Stimulated activated CD4-positive, alpha-beta T cell treated with anti-CD3 and anti-CD28 coated beads, Interleukin-2, amount 100 ng/mL, for 48 hours (primary cell): Measurements from ENCODE around the gene MYO18B.

Experiments used
- DNase-seq, 2 donors: peaks; one replicate each; pipeline ENCODE4 v3.0.0-alpha.2; 2020

Gene MYO18B

DNA sequence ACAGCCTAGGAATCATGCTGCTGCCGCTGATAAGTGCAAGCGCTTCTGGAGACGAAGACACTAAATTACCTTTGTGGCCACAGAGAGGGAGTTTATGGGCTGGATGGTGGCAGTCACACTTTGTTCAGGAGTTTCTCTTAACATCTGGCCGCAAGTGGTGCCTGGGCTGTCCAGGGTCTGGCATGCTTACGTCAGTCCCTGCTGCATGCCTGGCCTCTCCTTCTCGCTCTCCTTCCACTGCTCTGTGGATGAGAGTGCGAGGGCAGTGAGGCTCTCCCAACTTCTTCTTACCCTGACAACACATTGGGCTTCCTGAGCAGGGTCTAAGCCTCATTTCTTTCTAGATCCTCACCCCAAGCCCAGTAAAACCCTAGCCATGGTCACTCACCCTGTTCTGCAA, 266.6 kb downstream of the MYO18B start:
- no peak for DNase-seq

DNA sequence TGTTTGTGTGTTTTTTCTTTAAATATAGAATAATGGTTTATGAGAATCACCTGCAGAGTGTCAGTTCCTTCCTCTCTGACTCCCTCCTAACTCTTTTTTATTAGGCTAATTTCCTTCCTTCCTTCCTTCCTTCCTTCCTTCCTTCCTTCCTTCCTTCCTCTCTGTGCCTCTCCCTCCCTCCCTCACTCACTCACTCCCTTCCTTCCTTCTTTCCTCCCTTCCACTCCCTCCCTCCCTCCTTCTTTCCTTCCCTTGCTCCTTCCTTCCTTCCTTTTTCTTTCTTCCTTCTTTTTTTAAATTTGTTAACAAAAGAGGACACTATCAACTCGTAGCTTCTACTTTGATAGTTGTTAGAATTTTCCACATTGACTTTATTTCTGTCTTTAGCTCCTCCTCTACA, 274.9 kb downstream of the MYO18B start:
- DNase-seq: no peak

DNA sequence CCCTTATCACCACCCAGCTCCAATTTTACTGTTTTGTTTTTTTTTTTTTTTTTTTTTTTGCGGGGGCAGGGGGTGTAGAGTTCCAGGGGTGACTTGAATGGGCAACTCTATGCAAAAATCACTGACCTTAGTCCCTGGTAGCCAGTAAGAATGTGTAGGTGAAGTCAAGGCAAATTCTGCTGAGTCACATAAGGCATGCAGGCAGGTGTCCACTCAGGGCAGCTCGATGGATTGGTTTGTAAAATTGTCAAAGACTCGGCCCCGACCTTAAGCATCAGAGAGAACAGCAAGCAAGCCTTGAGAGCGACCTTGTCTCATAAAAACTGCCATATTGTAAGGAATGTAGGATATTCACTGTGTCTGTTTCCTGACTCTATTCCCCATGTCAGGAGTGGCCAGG, 275.9 kb downstream of the MYO18B start:
- DNase-seq: no peak

DNA sequence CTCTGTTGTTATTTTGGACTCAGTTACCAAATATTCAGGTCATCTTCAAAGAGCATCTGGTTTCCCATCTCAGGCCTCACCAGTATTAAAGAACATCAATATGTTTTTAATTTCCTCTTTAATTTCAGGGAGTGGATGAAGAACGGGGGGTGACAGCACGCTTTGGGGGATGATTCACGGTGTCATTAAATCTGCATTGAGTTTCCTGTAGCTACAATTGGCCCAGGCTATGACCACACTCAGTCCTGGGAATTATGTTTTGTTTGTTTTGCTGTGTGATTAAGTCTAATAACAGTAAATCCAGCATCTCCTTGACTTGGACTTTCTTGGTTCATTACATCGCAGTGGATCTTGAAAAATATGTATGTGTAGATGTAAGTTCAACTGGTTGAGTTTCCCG, 277.6 kb downstream of the MYO18B start:
- no peak for DNase-seq

DNA sequence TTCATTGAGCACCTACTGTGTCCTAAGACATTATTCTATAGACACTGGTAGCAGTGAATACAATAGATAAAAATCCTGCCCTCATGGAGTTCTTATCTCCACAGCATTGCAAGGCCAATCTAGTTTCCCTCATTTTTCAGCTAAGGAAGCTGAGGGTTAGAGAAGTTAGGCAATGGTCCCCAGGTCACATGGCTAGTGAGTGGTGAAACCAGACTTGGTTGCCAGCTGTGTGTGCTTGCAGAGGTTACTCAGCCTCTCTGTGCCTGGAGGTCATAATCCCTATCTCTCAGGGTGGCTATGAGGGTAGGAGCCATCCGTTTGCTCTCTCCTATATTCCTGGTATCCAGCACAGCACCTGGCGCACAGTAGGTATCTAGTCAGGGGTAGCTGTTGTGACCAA, 279.5 kb downstream of the MYO18B start:
- DNase-seq: no peak

DNA sequence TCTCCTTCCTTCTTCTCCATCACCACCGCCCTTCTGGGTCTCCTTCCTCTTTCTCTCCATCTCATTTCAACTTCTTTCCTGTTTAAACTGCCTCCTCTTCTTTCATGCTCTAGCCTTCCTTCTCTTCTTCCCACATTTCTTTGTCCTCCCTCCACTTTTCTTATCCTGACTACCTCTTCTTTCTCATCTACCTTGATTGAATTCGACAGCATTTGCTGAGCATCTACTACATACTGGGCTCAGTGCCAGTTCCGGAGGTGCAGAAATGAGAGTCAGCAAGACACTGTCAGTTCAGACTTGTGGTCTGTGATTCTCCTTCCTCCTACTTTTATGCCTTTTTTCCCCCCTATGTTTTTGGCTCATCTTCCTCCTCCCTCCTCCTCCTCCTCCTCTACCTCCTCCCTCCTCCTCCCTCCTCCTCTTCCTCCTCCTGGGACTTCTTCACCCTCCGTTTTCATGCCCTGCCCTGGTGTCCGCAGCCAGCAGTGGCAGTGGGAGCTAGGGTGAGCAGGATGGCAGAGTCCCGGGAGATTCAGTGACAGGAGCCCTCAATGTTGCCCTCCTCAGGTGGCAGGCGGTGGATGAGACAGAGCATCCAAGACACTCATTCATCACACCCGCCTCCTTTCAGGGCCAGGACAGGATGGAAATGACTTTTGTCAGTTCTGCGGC, 281.3 kb downstream of the MYO18B start:
- DNase-seq: no peak

DNA sequence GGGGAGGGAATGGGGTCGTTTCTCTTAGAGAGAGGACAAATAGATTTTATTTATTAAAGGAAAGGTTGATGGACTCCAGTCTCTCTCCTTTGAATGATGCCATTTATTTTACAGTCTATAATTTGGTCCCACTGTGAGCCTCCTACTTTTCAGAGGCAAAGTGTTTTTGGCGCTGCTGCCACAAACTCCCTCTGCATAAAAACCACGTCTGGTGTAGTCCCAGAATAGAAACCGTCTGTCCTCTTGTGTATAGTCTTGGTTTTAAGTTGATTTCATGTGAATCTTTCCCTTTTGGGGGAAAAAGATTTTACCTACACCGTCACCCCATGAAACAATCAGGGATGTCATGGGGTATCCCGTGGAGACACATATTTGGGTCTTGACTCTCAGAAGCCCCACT, 283.6 kb downstream of the MYO18B start:
- DNase-seq: no peak

DNA sequence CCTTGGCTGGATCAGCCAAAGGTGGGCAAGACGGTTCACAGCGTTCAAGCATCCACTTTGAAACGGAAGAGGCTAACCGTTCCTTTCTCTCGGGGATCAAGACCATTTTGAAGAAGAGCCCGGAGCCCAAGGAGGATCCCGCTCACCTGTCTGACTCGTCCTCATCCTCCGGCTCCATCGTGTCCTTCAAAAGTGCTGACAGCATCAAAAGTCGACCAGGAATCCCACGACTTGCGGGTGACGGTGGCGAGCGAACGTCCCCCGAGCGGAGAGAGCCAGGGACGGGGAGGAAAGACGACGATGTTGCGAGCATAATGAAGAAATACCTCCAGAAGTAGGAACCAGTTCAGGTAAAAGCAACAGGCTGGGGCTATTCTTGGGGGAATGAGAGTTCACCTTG, 285.4 kb downstream of the MYO18B start:
- no peak for DNase-seq

DNA sequence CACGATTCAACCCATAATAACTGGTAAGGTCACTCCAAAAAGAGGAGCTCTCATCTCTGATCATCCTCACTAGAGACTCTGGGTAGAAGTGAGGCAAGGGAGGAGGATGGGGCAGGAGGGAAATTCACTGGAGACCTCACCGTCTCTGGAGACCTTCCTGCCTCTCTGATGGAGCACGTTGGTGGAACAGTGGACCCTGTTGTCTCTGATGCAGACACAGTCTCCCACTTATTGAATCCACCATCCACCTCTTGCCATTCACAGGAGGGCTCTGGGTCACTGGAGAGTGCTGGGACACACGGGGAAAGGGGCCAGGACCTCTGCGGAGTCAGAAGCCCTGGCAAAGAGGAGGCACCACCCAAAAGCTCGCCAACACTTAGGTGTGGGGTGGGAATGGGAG, 289.7 kb downstream of the MYO18B start:
- no peak for DNase-seq

DNA sequence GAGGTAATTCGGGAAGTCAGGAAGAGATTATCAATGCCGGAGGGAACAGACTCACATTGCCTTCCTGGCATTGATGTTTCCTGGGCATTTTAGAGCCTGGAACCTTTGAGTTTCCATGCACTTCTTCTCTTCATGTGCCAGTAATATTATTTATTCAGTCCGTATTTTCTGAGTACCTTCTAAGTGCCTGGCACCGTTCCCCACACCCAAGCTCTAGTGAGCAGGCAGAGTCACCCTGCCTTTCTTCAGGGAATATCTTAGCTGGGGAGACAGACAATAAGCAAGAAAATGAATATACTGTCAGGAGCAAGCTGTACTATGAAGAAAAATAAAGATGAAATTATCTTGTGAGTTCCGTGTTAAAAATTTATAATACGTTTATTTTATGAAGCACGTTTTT, 291.1 kb downstream of the MYO18B start:
- no peak for DNase-seq

DNA sequence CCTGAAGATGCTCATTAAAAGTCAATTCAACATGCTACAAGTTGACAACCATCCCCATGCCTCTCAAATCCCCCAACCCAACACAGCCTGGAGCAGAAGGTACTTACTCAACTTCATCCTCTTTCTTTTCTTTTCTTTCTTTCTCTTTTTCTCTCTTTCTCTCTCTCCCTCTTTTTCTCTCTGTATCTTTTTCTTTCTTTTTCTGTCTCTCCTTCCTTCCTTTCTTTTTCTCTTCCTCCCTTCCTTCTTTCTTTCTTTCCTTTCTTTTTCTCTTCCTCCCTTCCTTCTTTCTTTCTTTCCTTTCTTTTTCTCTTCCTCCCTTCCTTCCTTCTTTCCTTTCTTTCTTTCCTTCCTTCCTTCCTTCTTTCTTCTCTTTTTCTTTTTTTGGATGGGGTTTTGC, 291.6 kb downstream of the MYO18B start:
- no peak for DNase-seq

DNA sequence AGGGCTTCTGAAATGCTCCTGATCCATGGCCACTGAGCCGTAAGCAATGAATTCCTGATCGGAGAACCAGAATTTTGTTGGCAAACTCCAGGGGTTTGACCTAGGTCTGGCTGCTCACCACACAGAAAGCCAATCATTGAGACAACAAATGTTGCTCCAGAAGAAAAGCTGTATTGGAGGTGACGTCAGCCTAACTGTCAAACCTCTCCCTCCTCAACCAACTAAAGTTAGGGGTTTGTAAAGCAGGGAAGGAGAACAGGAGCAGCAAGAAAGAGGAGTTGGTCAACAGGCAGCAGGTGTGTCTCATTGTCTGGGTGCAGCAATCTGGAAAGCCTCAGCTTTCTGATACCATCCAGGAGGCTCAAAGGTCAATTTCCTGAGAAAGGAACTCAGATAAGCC, 293.5 kb downstream of the MYO18B start:
- no peak for DNase-seq

DNA sequence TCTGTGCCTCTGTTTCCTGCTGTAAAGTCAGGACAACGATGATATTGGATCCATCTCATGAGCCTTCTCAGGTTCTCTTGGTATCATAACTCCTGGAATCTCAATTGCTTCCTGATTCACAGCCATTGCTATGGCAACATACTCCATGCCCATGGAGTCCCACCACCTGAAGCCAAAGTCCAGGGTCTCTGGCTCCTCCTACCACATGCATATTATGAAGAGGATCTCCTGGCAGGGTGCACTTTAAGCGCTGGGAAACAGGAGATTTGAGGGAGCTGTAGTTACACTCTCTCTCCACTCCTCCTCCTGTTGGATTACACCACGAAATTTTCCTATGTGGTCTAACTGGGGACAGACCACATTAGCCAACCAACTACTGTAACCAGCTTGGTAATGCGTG, 296.4 kb downstream of the MYO18B start:
- no peak for DNase-seq

DNA sequence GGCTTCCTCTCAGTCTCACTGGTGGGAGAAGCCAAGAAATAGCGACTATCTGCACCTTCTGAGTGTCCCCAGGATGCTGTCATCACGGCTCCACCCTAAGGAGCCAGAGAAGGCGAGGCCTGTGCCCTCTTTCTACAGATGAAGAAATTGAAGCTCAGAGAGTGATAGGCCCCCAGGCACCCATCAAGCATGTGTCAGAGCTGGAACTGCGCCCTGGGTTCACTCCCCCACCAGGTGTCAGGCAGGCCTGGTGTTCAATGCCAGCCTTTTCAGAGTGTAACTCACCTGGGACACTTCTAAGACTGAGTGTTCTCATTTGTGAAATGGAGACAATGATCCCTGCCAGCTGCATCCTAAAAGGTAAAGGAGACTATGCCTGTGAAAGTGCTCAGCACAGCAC, 299.9 kb downstream of the MYO18B start:
- no peak for DNase-seq

DNA sequence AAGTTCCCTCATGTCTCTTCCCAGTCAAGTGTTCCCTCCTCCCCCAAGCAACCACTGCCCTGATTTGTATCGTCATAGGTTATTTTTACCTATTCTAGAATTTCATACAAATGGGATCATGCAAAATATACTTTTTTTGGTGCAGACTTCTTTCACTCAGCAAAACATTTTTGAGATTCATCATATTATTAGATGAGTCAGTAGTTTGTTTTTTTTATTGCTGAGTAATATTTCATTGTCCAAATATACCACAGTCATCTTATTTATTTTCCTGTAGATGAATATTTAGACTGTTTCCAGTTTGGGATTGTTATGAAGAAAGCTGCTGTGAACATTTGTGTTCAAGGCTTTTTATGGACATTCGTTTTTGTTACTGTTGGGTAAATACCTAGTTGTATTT, 301.0 kb downstream of the MYO18B start:
- no peak for DNase-seq

DNA sequence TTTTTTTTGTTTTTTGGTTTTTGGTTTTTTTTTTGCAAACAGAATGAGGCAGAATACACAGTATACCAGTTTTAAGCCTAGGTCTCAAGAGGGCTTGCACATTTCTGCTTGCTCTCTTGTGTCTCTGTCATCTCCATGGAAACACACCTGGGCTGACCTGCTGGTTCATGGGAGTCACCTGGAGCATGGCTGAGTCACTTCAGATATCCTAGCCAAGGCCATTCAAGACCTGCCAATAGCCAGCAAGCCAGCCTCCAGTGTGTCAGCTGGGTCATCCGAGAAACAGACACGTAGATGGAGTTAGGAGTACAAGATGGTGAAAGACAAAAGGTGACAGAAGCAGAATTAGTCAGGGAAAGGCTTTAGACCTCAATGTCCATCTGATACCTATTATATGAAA, 303.1 kb downstream of the MYO18B start:
- DNase-seq: no peak

DNA sequence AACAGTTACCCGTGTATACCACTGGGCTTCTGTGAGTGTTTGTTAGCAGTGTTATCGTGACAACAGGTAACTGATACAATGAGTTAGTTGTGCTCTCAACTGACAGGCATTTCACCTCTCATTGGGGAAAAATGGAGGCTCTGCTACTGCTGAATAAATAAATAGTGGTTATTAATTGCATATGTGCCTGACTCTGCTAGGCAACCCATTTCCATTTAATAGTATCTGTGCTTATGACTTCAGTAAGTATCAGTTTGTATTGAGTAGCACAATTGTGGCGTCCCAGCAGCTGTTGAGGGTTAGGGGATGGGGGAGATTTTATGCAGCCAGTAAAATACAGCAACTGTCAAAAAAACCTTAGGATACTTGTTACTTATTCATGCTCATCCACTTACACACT, 303.9 kb downstream of the MYO18B start:
- no peak for DNase-seq

DNA sequence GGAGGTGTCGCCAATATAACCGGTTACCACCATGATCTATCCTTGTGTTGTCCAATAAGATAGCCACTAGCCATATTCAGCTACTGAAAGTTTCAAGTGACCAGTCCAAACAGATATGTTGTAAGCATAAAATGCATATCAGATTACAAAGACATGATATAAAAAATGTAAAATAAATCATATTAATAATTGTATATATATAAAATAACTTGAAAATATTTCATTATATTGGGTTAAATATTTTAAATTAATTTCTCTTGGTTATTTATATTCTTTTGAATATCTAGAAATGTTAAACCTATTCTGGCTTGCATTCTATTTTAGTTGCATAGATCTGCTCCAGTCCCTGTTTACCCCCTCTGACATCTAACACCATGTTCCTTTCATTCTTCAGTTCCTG, 305.5 kb downstream of the MYO18B start:
- DNase-seq: no peak

DNA sequence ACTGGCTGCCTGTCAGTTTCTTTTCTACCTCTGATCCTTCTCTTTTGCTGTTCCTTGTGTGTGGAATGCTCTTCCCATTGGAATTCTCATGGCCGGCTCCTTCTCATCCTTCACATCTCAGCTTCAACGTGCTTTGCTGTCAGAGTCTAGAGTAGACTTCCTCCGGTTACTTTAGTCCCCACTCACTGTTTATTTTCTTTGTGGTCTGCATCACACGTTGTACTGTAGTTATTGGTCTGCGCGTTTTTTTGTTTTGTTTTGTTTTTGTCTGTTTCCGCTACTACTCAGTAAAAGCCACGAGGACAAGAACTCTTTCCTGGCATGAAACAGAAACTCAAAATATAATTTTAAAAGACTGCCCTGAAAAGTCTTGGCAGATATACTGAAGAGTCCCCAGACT, 305.9 kb downstream of the MYO18B start:
- no peak for DNase-seq

DNA sequence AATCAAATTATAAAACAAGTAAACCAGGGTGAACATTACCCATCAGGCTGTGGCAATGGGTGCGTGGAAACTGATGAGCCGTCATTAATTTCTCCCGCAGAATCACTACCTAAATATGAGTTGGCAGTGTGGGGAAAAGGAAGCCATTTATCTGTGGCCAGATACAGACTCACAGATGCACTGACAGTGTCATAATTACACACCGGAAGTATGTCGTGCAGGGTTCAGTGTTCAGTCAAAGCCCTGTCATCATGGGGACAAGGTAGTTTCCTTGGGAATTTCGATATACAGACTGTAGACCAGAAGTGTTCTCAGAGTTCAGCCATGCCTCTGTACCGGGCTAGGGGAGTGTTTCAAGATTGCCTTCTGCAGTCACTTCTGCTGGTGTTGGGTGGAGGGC, 308.1 kb downstream of the MYO18B start:
- no peak for DNase-seq

DNA sequence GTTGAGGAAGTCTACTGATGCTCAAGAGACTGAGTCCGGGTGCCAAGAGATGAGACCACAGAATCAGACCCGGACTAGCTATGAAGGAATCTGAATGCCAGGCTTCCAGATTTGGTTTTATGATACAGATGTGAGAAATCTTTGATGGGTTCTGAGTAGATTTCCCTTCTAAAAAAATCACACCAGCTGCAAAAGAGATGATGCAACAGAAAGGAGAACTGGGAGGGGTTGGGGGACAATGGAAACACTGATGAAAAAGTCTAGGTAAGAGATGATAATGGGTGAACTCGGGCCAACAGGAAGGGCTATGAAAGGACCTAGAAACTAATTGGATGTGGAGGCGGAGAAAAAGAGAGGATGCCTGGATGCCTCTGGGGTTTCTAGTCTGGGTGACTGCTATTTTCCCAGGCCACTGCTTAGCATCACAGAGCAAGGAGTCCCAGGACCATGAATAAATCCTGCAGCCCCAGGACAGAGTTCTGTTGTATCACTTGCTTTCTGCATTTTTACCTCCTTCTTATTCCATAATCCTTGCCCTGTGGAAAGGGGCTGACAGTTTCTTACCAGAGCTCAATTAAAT, 311.8 kb downstream of the MYO18B start:
- DNase-seq: no peak

DNA sequence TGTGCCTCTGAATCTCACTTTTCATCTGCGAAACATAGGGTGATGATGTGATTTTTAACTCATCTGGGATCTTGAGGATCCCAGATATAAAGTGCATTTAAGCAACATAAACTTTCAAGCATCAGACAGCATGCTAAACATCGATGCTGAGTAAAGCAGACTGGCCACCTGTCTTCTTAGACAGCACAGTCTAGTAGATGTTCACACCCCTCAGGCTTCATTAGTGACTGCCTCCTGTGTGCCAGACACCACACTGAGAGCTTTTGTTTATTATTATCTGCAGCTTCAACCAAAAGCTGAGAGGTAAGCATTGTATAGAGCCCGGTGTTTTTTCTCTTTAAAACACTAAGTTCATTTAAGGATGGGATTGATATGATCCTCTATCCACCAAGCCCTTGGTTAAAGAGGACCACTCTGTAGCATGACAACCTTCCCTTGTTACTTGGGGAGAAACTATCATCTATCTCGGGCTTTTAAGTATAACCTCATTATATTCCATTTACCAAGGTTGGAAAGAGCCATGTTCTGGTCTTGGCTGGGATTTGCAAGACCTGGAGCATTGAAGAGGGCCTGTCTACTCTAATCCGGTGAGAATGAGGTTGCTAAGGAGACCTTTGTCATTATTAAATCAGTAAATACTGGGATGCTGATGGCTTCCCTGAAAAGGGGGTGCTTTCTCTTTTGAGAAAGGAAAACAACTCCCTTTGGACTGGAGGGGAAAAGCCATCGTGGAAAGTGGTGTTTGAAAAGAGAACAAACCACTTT, 313.0 kb downstream of the MYO18B start:
- DNase-seq: no peak

DNA sequence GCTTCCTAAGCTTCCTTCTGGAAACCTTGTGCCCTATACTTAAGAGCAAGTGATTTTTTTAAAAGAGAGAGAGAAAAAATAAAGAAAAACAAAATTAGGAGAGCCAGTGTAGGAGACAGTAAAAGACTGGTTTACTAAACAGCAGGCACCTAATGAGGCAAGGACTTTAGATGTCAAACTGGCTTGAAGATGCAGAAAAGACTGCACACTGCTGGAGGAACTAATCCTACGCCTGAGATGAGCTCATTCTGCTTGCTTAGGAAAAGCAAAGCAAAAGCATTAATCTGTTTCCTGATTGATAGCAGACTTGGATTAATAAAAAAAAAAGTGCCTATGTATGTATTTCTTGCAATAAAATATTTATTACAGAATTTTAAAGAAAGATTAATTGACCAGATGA, 313.7 kb downstream of the MYO18B start:
- DNase-seq: no peak

DNA sequence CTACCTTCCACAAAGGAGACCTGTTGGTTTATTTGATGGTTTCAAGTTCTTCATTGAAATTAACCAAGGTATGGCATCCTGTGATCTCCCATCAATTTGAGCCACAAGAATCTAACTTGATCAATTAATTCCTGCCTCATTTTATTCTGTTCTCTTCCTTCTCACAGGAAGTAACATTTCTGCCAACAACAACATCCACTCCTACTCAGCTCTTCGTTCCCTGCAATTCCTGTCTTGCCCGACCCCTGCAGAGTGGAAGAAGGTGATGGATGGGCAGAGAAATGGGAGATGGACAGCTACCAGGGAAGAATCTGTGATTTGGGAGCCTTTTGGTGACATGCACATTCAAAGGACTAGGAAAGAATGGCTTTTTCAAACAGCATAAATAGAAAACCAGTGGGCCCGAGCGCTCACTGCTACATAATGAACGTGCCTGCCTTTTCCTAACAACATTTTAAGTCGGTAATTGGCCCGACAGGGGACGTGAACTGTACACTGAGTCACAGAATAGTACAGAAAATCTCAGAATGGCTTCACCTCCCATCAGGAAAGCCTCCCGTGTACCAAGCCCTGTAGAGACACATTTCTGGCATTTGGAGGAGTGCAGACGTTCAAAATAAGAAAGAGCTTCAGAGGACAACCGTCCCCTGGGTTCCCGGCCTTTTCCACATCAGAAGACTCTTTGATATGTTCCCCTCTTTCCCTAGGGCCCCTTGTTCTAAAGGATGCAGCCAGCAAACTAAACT, 314.6 kb downstream of the MYO18B start:
- no peak for DNase-seq
